ENCODE results near the gene UBE2E3.
A peak's percentile ranks its signal among the peaks of the same experiment; 100 is the strongest.

The UBE2E3 gene

GRCh38 chr2:181052523-181052891 lies 72.1 kb downstream of the UBE2E3 start:
- no peaks in the 10 kb centered on the region for H3K4me1 ChIP-seq (ENCODE audit: control insufficient read depth in 1 of 2, insufficient read depth in 2 of 2, low read length in 2 of 2)
- no peak overlapping the region for H3K9ac ChIP-seq (ENCODE audit: low read length)
- no peak overlapping the region for H4K12ac ChIP-seq (ENCODE audit: low read depth, low read length)
- no peaks in the 10 kb centered on the region for H3K9me3 ChIP-seq (ENCODE audit: insufficient read depth, low read depth, low read length)
- H3K18ac ChIP-seq (ENCODE audit: low read length), result no peak overlapping the region
- H3K79me1 ChIP-seq (ENCODE audit: low read length), result no peaks in the 10 kb centered on the region
- no peak overlapping the region for H3K23ac ChIP-seq (ENCODE audit: low read length)
- no peaks in the 10 kb centered on the region for H3K36me3 ChIP-seq (ENCODE audit: control insufficient read depth in 1 of 2, insufficient read depth in 2 of 2, low read length in 2 of 2)
- no peak overlapping the region for H2BK12ac ChIP-seq (ENCODE audit: low read length)
- H3K4me3 ChIP-seq (ENCODE audit: low read depth, low read length), result no peak overlapping the region
- no peak overlapping the region for H2AFZ ChIP-seq (ENCODE audit: insufficient read depth, low read length, poor library complexity)
- no peak overlapping the region for H2AK5ac ChIP-seq (ENCODE audit: low read length)
- H4K8ac ChIP-seq (ENCODE audit: low read depth, low read length), result no peak overlapping the region
- no peak for DNase-seq
- H3K27ac ChIP-seq (ENCODE audit: low read depth, low read length), result no peak overlapping the region
- H3K4me2 ChIP-seq (ENCODE audit: low read length), result no peak overlapping the region
- H4K91ac ChIP-seq (ENCODE audit: low read depth, low read length), result no peak overlapping the region
- H3K14ac ChIP-seq (ENCODE audit: low read length), result no peak overlapping the region
- no peak overlapping the region for H3K4ac ChIP-seq (ENCODE audit: low read depth, low read length)
- no peak overlapping the region for H2BK5ac ChIP-seq (ENCODE audit: low read depth, low read length, poor library complexity)
- H3K27me3 ChIP-seq (ENCODE audit: insufficient read depth, low read length), result no peaks in the 10 kb centered on the region
- no peaks in the 10 kb centered on the region for H3K79me2 ChIP-seq (ENCODE audit: control insufficient read depth, insufficient read depth, low read length, poor library complexity)
- no peak overlapping the region for H2BK120ac ChIP-seq (ENCODE audit: insufficient read depth, low read length, poor library complexity)

GRCh38 chr2:181054256-181054655 lies 73.9 kb downstream of the UBE2E3 start:
- H2AFZ ChIP-seq (ENCODE audit: insufficient read depth, low read length, poor library complexity), result no peak overlapping the region
- WGBS (ENCODE audit: extremely low coverage, insufficient coverage, insufficient read length), result no CpG with 5 or more reads among the region's 2 CpGs
- no peak overlapping the region for H4K91ac ChIP-seq (ENCODE audit: low read depth, low read length)
- no peaks in the 10 kb centered on the region for H3K79me1 ChIP-seq (ENCODE audit: low read length)
- no peaks in the 10 kb centered on the region for H3K9me3 ChIP-seq (ENCODE audit: insufficient read depth, low read depth, low read length)
- no peak overlapping the region for H2BK120ac ChIP-seq (ENCODE audit: insufficient read depth, low read length, poor library complexity)
- no peak overlapping the region for H3K9ac ChIP-seq (ENCODE audit: low read length)
- no peak overlapping the region for H3K18ac ChIP-seq (ENCODE audit: low read length)
- no peak overlapping the region for H3K4ac ChIP-seq (ENCODE audit: low read depth, low read length)
- H3K4me1 ChIP-seq (ENCODE audit: control insufficient read depth in 1 of 2, insufficient read depth in 2 of 2, low read length in 2 of 2), result no peaks in the 10 kb centered on the region
- H4K12ac ChIP-seq (ENCODE audit: low read depth, low read length), result no peak overlapping the region
- no peak overlapping the region for H3K4me2 ChIP-seq (ENCODE audit: low read length)
- no peak overlapping the region for H3K14ac ChIP-seq (ENCODE audit: low read length)
- no peak overlapping the region for H2AK5ac ChIP-seq (ENCODE audit: low read length)
- no peak overlapping the region for H2BK12ac ChIP-seq (ENCODE audit: low read length)
- no peak for DNase-seq
- H4K8ac ChIP-seq (ENCODE audit: low read depth, low read length), result no peak overlapping the region
- H3K4me3 ChIP-seq (ENCODE audit: low read depth, low read length), result no peak overlapping the region
- H3K27me3 ChIP-seq (ENCODE audit: insufficient read depth, low read length), result no peaks in the 10 kb centered on the region
- H3K36me3 ChIP-seq (ENCODE audit: control insufficient read depth in 1 of 2, insufficient read depth in 2 of 2, low read length in 2 of 2), result no peaks in the 10 kb centered on the region
- no peak overlapping the region for H2BK5ac ChIP-seq (ENCODE audit: low read depth, low read length, poor library complexity)
- H3K23ac ChIP-seq (ENCODE audit: low read length), result no peak overlapping the region
- H3K27ac ChIP-seq (ENCODE audit: low read depth, low read length), result no peak overlapping the region
- no peaks in the 10 kb centered on the region for H3K79me2 ChIP-seq (ENCODE audit: control insufficient read depth, insufficient read depth, low read length, poor library complexity)

DNA sequence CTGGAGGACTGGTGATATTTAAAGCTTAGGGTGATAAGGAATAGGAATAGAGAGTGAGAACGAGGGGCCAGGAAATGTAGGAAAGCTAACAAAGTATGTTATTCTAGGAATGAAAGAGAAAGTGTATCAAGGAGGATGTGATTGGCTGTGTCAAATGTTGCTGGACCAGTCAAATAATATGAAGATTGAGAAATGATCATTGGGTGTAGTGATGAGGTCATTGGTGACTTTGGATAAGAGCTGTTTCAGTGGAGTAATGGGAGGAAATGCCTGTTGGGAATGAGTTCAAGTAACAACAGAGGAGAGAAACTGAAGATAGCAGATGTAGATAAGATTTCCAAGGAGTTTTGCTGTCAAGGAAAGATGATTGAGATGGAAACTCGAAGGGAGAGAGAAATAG lies 74.4 kb downstream of the UBE2E3 start:
- no peak overlapping the region for H2BK120ac ChIP-seq (ENCODE audit: insufficient read depth, low read length, poor library complexity)
- H3K18ac ChIP-seq (ENCODE audit: low read length), result no peak overlapping the region
- H4K91ac ChIP-seq (ENCODE audit: low read depth, low read length), result no peak overlapping the region
- H2BK5ac ChIP-seq (ENCODE audit: low read depth, low read length, poor library complexity), result no peak overlapping the region
- no peaks in the 10 kb centered on the region for H3K79me2 ChIP-seq (ENCODE audit: control insufficient read depth, insufficient read depth, low read length, poor library complexity)
- no peak overlapping the region for H4K8ac ChIP-seq (ENCODE audit: low read depth, low read length)
- DNase-seq, result peak in 1 of 2 donors; percentile 32
- no peaks in the 10 kb centered on the region for H3K79me1 ChIP-seq (ENCODE audit: low read length)
- H3K9ac ChIP-seq (ENCODE audit: low read length), result no peak overlapping the region
- H3K36me3 ChIP-seq (ENCODE audit: control insufficient read depth in 1 of 2, insufficient read depth in 2 of 2, low read length in 2 of 2), result no peaks in the 10 kb centered on the region
- H3K4me2 ChIP-seq (ENCODE audit: low read length), result no peak overlapping the region
- no peak overlapping the region for H4K12ac ChIP-seq (ENCODE audit: low read depth, low read length)
- no peak overlapping the region for H3K4ac ChIP-seq (ENCODE audit: low read depth, low read length)
- no peak overlapping the region for H3K27ac ChIP-seq (ENCODE audit: low read depth, low read length)
- H3K4me1 ChIP-seq (ENCODE audit: control insufficient read depth in 1 of 2, insufficient read depth in 2 of 2, low read length in 2 of 2), result no peaks in the 10 kb centered on the region
- H3K14ac ChIP-seq (ENCODE audit: low read length), result no peak overlapping the region
- no peaks in the 10 kb centered on the region for H3K9me3 ChIP-seq (ENCODE audit: insufficient read depth, low read depth, low read length)
- H3K27me3 ChIP-seq (ENCODE audit: insufficient read depth, low read length), result no peaks in the 10 kb centered on the region
- H3K4me3 ChIP-seq (ENCODE audit: low read depth, low read length), result no peak overlapping the region
- H2AK5ac ChIP-seq (ENCODE audit: low read length), result no peak overlapping the region
- H3K23ac ChIP-seq (ENCODE audit: low read length), result no peak overlapping the region
- no peak overlapping the region for H2BK12ac ChIP-seq (ENCODE audit: low read length)
- WGBS (ENCODE audit: extremely low coverage, insufficient coverage, insufficient read length), result 100% methylated on average over 1 of the region's 2 CpGs
- H2AFZ ChIP-seq (ENCODE audit: insufficient read depth, low read length, poor library complexity), result no peak overlapping the region

GRCh38 chr2:181058378-181059269 lies 78.2 kb downstream of the UBE2E3 start:
- H2BK5ac ChIP-seq (ENCODE audit: low read depth, low read length, poor library complexity), result no peak overlapping the region
- H2AFZ ChIP-seq (ENCODE audit: insufficient read depth, low read length, poor library complexity), result no peak overlapping the region
- H2BK120ac ChIP-seq (ENCODE audit: insufficient read depth, low read length, poor library complexity), result no peak overlapping the region
- H3K79me2 ChIP-seq (ENCODE audit: control insufficient read depth, insufficient read depth, low read length, poor library complexity), result no peaks in the 10 kb centered on the region
- H3K23ac ChIP-seq (ENCODE audit: low read length), result no peak overlapping the region
- no peaks in the 10 kb centered on the region for H3K27me3 ChIP-seq (ENCODE audit: insufficient read depth, low read length)
- no peak overlapping the region for H4K12ac ChIP-seq (ENCODE audit: low read depth, low read length)
- no peak overlapping the region for H4K8ac ChIP-seq (ENCODE audit: low read depth, low read length)
- H2AK5ac ChIP-seq (ENCODE audit: low read length), result no peak overlapping the region
- H3K4me1 ChIP-seq (ENCODE audit: control insufficient read depth in 1 of 2, insufficient read depth in 2 of 2, low read length in 2 of 2), result no peaks in the 10 kb centered on the region
- no peak overlapping the region for H3K14ac ChIP-seq (ENCODE audit: low read length)
- no peak overlapping the region for H3K27ac ChIP-seq (ENCODE audit: low read depth, low read length)
- no peak overlapping the region for H3K4me2 ChIP-seq (ENCODE audit: low read length)
- no peaks in the 10 kb centered on the region for H3K79me1 ChIP-seq (ENCODE audit: low read length)
- no peak overlapping the region for H3K18ac ChIP-seq (ENCODE audit: low read length)
- WGBS (ENCODE audit: extremely low coverage, insufficient coverage, insufficient read length), result no CpG with 5 or more reads among the region's 7 CpGs
- H3K4ac ChIP-seq (ENCODE audit: low read depth, low read length), result no peak overlapping the region
- H2BK12ac ChIP-seq (ENCODE audit: low read length), result no peak overlapping the region
- H4K91ac ChIP-seq (ENCODE audit: low read depth, low read length), result no peak overlapping the region
- DNase-seq, result peak; percentile 33 to 74
- H3K4me3 ChIP-seq (ENCODE audit: low read depth, low read length), result no peak overlapping the region
- H3K9me3 ChIP-seq (ENCODE audit: insufficient read depth, low read depth, low read length), result no peaks in the 10 kb centered on the region
- no peaks in the 10 kb centered on the region for H3K36me3 ChIP-seq (ENCODE audit: control insufficient read depth in 1 of 2, insufficient read depth in 2 of 2, low read length in 2 of 2)
- no peak overlapping the region for H3K9ac ChIP-seq (ENCODE audit: low read length)
